ENCODE results near the gene OR5M10. TPM values are rescaled to one million over a fixed set of nuclear protein-coding genes. Genes with fewer than 3 reads are reported as not detected.
"Not testable (repeated sequence)": the region's sequence is repeated elsewhere in the genome, so short reads cannot be mapped to it uniquely, and the experiment has no call there.

OR5M10 gene
- not detected for polyA plus RNA-seq (ENCODE audit: insufficient read length)

DNA sequence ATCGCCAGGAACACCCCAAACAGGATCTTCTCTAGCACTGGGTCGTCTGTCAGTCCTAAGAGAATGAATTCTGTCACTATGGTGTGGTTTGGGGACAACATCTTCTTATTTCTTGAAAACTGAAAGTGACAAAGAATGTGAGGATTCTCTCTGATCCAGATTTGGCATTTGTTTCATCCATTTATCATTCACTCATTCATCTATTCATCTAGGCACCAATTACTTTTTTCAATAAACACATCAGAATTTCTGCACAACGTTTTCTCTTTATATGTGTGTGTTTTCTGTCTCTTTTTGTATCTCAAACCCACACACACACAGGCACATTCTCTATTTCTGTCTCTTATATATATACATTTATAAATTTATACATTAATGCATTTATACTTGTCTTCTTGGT is at the start of gene OR5M10:
Gene OR5M10 (minus strand): TSS at position 101 of the 400 bp plus-strand sequence. CDS start 0 bp downstream, at position 101.
- no peak for DNase-seq (ENCODE audit: low read depth)

DNA sequence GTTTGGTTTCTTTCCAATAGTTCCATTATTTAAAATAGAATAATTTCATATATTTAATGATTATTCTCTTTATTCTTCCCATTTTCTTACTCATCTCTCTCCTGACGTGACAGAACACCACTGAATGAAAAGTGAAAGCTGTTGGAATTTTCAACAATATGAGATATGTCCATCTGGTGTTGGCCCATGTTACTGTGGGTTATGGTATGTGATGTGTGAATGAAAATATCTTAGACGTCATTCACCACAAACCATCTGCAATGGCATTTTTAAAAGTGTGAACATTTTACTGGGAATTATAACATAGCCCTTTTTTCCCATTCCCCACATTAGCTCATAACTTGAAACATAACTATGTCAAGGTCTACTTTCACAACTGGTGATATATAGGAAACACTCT is 48.4 kb upstream of the OR5M10 start:
- no peak for DNase-seq (ENCODE audit: low read depth)

DNA sequence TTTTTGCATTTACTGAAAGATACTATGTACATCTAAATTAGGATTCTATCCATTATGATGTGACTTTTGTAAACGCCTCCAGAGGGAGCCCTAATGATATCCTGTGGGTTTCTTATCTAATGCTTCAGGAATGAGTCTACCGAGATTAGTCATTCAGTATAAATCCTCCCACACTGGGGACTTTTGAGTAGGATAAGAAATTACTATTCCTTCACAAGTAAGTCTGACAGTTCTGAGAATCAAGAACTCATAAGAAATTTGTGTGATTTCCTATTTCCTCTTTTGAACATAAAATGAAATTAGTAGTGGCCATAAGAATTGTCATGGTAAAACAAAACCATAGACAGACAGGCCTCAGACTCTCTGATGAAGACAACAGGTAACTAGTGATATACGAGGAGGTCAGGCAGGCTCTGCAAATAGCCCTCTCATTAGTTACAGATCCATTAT is 47.2 kb upstream of the OR5M10 start:
- DNase-seq (ENCODE audit: low read depth) = no peak

DNA sequence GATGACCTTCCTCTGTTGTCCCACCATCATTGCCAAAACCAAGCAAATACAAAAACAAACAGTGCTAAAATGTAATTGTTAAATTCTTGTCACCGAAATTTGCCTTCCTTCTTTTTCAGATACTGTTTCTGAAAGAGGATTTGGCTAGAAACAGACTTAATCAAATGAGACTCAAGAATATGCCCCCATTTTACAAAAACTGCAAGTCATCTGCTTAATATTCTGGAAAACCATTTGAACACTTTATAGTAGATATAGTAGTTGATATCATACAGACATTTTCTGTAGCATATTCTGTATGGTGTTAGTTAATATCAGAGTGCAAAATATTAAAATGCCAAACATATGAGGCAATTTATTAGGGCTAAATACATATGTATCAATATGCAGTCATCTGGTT is 33.7 kb upstream of the OR5M10 start:
- no peak for DNase-seq (ENCODE audit: low read depth)

DNA sequence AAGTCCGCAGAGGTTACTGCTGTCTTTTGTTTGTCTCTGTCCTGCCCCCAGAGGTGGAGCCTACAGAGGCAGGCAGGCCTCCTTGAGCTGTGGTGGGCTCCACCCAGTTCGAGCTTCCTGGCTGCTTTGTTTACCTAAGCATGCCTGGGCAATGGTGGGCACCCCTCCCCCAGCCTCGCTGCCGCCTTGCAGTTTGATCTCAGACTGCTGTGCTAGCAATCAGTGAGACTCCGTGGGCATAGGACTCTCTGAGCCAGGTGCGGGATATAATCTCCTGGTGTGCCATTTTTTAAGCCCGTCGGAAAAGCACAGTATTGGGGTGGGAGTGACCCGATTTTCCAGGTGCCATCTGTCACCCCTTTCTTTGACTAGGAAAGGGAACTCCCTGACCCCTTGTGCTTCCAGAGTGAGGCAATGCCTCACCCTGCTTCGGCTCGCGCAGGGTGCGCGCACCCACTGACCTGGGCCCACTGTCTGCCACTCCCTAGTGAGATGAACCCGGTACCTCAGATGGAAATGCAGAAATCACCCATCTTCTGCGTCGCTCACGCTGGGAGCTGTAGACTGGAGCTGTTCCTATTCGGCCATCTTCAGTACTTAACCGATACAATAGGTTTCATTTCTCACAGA is 14.7 kb upstream of the OR5M10 start:
- DNase-seq (ENCODE audit: low read depth) = not testable (repeated sequence)

DNA sequence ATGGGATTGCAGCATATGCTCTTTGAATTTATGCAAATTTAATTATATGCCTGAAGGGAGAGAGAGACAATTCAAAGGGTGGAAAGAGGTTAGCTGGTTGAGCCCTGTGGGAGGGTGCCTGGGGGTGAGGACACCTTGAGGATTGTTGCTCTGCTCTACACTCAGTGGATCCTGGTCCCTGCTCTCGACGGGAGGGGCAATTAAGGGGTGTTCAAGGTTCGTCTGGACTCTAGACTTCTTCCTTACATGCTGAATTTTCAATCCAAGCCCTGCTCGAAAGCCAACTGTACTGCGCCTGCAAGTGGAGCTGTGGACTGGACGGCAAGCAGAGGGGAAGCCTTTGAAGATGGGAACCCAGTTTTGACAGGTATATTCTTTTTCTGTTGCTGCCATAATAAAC is 18.9 kb downstream of the OR5M10 start:
- DNase-seq (ENCODE audit: low read depth) = no peak

DNA sequence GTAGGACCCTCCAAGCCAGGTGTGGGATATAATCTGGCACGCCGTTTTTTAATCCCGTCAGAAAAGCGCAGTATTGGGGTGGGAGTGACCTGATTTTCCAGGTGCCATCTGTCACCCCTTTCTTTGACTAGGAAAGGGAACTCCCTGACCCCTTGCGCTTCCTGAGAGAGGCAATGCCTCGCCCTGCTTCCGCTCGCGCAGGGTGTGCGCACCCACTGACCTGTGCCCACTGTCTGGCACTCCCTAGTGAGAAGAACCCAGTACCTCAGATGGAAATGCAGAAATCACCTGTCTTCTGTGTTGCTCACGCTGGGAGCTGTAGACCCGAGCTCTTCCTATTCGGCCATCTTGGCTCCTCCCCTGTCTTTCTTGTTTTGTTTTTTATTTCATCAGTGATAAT is 22.8 kb downstream of the OR5M10 start:
- DNase-seq (ENCODE audit: low read depth) = not testable (repeated sequence)

DNA sequence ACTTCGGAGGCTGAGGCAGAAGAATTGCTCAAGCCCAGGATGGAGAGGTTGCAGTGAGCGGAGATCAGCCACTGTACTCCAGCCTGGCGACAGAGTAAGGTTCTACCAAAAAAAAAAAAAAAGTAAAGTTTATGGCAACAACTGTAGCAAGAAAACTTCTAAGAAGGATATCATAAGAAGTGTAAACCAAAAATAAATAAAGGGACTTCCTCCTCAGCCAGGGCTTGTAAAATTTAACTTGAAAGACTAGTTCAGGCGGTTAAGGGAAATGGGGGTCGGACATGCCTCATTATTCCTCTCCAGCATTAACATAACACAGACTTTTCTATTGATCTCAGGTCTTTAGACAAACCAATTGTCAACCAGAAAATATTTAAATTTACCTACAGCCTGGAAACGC is 32.0 kb downstream of the OR5M10 start:
- DNase-seq (ENCODE audit: low read depth) = no peak

DNA sequence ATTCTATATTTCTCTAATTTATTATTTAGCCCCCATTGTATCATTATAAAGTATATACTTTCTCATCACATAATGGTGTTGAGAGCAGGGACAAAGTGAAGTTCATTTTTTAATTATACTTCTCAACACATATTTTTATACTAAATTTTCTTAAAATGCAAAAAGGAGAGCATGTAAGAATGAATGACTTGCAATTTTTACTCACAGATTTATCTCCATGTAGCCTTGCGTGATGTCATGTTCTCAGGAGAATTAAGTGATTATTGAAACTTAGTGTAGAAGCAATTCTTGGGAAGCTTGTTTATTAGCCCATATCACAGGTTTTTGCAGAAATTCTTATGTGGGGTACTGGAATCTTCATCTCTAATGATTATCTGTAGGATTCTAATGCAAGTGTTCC is 33.8 kb downstream of the OR5M10 start:
- no peak for DNase-seq (ENCODE audit: low read depth)

DNA sequence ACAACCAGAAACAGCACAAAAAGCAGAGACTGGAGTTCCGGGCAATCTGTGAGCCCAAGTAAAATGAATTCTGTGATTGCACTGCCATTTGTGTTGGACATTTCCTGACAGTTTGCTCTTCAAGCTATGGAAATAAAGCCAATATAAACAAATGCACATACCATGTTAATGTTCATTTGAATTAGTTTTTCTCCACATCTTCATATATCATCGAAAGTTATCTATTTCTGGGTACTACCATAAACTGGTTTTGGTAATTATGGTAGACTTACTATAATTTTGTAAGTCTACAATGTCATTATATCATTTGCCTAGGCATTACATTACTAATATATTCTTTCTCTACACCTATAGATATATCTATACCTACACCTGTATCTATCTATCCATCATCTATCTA is 34.4 kb downstream of the OR5M10 start, which contains the start of gene OR5M11:
Gene OR5M11 (minus strand): TSS at position 101 of the 400 bp plus-strand sequence. CDS start 0 bp downstream, at position 101.
- DNase-seq (ENCODE audit: low read depth) = no peak

DNA sequence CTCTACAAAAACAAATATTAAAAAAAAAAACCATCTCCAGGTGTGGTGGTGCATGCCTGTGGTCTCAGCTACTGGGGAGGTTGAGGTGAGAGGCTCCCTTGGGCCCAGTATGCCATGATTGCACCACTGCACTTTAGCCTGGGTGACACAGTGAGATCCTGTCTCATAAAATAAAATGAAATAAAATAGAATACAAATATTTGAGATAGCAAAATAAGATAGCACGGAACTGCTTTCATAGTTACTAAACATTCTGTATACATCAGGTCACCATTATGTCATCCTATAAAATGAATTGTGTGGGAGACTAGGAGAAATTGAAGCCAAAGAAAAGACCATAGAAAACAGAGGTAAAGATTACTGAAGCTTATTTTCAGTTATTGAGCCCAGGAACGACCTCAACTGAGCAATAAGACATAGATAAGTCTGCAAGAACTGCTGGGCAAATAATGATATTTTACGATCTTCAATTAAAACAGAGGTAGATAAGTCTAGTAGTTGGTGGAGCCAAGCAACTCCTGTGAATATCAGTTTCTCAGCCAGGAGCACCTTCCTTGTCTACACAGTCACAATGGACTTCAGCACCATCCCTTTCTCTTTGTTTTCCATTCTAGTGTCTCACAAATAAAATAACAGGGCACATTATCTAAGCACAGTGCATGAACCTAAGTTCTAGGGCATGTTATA is 44.3 kb downstream of the OR5M10 start:
- DNase-seq (ENCODE audit: low read depth) = no peak

DNA sequence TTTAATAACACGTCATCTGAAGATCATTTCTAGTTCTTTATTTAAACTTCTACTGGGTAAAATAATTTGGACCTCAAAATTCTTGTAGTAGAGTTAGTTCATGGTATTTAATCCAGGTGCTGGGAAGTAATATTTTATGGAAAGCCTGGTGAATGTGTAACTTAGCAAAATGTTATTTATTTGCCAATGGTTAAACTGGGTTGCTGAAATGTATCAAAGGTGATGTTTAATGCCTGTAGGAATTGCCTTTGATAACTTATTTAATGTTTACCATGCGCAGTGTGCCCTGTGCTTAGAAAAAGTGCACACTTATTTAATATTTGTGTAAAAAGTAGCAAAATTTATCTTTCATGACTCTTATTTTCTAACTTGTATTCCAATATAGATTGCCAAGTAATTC is 45.7 kb downstream of the OR5M10 start:
- DNase-seq (ENCODE audit: low read depth) = no peak

Other genes starting within 250 kb of the OR5M10 start
- not detected for gene OR8K1, start 231.7 kb downstream of the OR5M10 start, polyA plus RNA-seq (ENCODE audit: insufficient read length)
- not detected for gene OR8J1, start 223.4 kb downstream of the OR5M10 start, polyA plus RNA-seq (ENCODE audit: insufficient read length)
- not detected for gene OR8U1, start 202.1 kb downstream of the OR5M10 start, polyA plus RNA-seq (ENCODE audit: insufficient read length)
- not detected for gene OR5AL1, start 165.0 kb downstream of the OR5M10 start, polyA plus RNA-seq (ENCODE audit: insufficient read length)
- gene OR5M3, start 104.4 kb downstream of the OR5M10 start, polyA plus RNA-seq (ENCODE audit: insufficient read length) = not detected
- gene OR5M8, start 86.4 kb downstream of the OR5M10 start, polyA plus RNA-seq (ENCODE audit: insufficient read length) = not detected
- gene OR5M11, start 34.5 kb downstream of the OR5M10 start, polyA plus RNA-seq (ENCODE audit: insufficient read length) = not detected
- gene OR5M1, start 37.2 kb upstream of the OR5M10 start, polyA plus RNA-seq (ENCODE audit: insufficient read length) = not detected
- not detected for gene OR5AP2, start 64.7 kb upstream of the OR5M10 start, polyA plus RNA-seq (ENCODE audit: insufficient read length)
- gene OR5AR1, start 86.0 kb upstream of the OR5M10 start, polyA plus RNA-seq (ENCODE audit: insufficient read length) = not detected
- not detected for gene OR9G1, start 121.4 kb upstream of the OR5M10 start, polyA plus RNA-seq (ENCODE audit: insufficient read length)
- not detected for gene OR9G4, start 171.0 kb upstream of the OR5M10 start, polyA plus RNA-seq (ENCODE audit: insufficient read length)

All from forelimb muscle (tissue), 1 donor.